GM18867 (cell line): ENCODE measurements around the gene CIDEB.
"Not testable (repeated sequence)": the region's sequence is repeated elsewhere in the genome, so short reads cannot be mapped to it uniquely, and the experiment has no call there.

Experiments used
- ATAC-seq: cut with Tn5 transposase; IDR thresholded peaks from one replicate; pipeline ENCODE4 v1.9.1; 2021; ENCODE audit warnings: mild to moderate bottlenecking, moderate library complexity; ENCODE audit not compliant: unreplicated experiment

Gene CIDEB

GRCh38 chr14:24334431-24335291, 26.9 kb upstream of the CIDEB start, which contains the start of gene ADCY4:
ADCY4 (minus strand) TSS chr14:24335071; CDS start chr14:24334652, 419 bp downstream.
- ATAC-seq = no peak

- ATAC-seq = peak; percentile 84
Measured at GRCh38 chr14:24332268-24332993, 24.7 kb upstream of the CIDEB start.

- no peak for ATAC-seq
Measured at GRCh38 chr14:24331731-24332267, 24.0 kb upstream of the CIDEB start.

DNA sequence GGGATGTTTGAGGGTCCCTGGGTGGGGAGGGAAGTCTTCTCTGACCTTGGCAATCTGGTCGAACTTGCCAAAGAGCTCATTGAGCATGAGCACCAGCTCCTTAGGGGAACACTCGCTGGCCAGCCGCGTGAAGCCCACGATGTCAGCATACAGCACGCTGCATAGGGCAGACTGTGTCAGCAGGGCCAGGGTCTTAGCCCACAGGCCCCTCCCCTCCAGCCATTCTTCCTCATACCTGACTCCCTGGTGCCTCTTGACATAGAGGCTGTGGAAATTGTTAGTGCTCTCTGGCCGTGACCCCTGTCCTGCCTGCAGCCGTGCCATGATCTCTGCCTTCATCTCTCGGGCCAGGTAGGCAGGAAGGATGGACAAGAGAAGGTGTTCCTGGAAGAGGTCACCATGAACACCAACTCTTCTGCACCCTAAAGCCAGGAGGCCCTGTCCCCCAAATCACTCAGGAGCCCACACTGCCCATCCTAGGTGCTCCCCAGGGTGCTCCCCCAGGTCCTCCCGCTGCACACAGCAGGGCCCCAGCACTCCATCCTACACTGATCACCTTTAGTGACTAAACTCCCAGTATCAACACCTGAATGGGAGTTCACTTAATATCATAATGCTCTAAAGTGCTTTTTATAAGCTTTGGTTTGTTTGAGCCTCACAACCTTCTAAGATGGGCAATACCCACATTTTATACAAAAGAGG, 23.3 kb upstream of the CIDEB start:
- ATAC-seq = no peak

DNA sequence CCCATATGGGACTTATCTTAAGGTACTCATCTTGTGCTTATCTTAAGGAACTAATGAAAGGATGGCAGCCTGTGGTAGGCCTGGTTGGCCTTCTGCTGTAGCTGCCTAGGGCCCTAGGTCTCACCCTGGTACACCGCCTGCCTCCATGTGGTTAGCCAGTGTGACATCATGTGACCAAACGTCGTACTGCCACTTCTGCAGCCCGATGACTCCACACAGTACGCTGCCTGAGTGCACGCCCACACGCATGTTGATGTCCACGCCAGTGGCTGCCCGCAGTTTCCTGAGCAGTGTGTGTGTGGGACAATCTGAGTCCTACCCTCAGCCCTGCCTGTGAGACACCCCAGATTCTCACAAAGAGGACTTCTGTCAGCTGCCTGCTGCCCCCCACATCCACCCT, 22.0 kb upstream of the CIDEB start:
- no peak for ATAC-seq

GRCh38 chr14:24329073-24329663, 21.4 kb upstream of the CIDEB start:
- no peak for ATAC-seq

DNA sequence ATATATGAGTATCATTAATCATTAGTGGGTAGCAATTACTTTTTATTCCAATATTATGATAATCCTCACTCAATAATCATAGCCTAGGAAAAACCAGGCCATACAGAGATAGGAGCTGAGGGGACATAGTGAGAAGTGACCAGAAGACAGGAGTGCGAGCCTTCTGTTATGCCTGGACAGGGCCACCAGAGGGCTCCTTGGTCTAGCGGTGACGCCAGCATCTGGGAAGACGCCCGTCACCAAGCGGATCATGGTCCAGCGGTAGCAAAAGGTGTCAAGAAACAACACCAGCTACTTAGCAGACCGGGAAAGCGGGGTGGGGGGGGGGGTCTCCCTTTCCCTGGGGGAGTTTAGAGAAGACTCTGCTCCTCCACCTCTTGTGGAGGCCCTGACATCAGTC, 20.1 kb upstream of the CIDEB start:
- not testable (repeated sequence) for ATAC-seq

- ATAC-seq = no peak
Measured at GRCh38 chr14:24327303-24327702, 19.5 kb upstream of the CIDEB start.

- ATAC-seq = no peak
Measured at GRCh38 chr14:24325963-24326362, 18.2 kb upstream of the CIDEB start.

DNA sequence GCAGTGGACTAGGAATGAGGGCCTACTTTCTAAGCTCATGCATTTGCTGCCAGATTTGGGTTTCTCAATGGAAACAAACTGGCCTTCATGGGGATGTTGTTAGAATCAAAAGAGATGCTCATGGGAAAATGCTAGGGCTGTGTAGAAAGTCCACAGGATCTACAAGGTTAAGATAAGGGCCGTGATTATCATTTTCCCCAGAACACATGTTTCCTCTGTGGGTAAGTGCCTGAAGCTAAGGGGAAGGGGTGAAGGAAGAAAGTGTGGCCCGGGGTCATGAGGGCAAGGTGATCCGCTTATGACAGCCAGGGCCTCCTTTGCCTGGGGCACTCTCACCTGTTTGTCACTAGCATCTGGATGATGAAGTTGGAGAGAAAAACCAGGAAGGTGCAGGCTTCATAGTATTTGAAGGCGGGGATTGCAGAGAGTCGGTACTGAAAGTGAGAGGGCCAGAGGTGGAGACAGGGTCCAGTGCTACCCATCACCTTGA, 17.3 kb upstream of the CIDEB start:
- no peak for ATAC-seq

DNA sequence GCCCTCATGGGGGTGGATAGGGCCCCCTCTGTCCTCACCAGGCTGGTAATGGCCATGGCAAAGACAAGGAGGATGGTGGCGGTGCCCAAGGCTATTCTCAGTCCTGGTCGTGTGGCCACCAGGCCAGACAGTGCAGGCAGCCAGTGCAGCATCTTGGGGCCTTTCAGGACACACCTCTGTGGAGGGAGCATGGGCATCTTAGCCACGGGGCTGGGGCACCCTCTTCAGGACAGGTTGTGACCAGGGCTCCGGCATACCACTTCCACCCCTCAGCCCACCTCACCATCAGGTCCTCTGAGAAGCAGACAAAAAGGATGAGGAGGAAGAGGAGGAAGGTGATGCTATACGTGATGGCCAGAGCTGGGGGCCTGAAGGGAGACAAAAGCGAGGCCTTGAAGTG, 16.2 kb upstream of the CIDEB start:
- ATAC-seq = no peak

DNA sequence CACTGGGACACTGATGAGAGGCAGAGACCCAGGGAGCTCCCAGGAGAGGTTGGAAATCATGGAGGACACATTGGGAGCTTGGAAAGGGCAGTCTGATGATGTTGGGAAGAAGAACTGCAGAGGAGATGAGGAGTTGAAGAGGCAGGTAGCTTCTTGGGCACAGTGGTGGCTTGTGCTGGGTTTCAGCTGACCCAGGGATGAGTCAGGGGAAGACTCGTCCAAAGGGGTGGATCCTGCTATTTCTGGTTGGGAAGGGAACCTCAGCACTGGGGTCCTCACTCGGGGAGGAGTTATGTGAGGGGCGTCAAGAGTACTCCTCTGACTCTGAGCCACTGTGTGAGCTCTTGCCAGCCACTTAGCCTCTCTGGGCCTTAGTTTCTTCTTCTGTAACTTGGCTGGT, 15.6 kb upstream of the CIDEB start:
- ATAC-seq = no peak

GRCh38 chr14:24322672-24323071, 14.9 kb upstream of the CIDEB start:
- no peak for ATAC-seq

- ATAC-seq = no peak
Measured at GRCh38 chr14:24321212-24321975, 13.6 kb upstream of the CIDEB start.

GRCh38 chr14:24317141-24317928, 9.6 kb upstream of the CIDEB start:
- no peak for ATAC-seq

DNA sequence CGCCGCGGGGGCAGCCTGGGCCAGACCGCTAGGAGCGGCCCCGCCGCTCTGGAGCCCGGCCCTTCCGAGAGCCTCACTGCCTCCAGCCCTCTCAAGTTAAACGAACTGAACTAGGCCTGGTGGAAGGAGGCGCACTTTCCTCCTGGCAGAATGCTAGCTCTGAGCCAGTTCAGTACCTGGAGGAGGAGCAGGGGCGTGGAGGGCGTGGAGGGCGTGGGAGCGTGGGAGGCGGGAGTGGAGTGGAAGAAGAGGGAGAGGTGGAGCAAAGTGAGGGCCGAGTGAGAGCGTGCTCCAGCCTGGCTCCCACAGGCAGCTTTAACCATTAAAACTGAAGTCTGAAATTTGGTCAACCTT, 8.8 kb upstream of the CIDEB start:
- ATAC-seq = no peak

GRCh38 chr14:24315807-24316596, 8.2 kb upstream of the CIDEB start:
- ATAC-seq = no peak

GRCh38 chr14:24315243-24315806, 7.5 kb upstream of the CIDEB start:
- ATAC-seq = no peak
